GM12878 (cell line): ENCODE measurements around the gene SLC46A2.

ENCODE experiments used
- FOXM1 ChIP-seq: IDR thresholded peaks from 2 replicates; pipeline ENCODE4 v1.6.1; 2012; ENCODE audit warnings: low read depth, mild to moderate bottlenecking, inconsistent platforms, low read length, moderate library complexity
- POLR2A ChIP-seq: IDR thresholded peaks from 2 replicates; pipeline ENCODE4 v1.6.1; 2011; ENCODE audit warnings: low read depth, mild to moderate bottlenecking, low read length
- POLR2AphosphoS5 ChIP-seq: IDR thresholded peaks from 2 replicates; pipeline ENCODE4 v1.6.1; 2011; ENCODE audit warnings: mild to moderate bottlenecking, low read length, inconsistent platforms
- RAD21 ChIP-seq: IDR thresholded peaks from 2 replicates; pipeline ENCODE4 v1.6.1; 2011; ENCODE audit warnings: mild to moderate bottlenecking, low read depth, low read length, moderate library complexity; ENCODE audit not compliant: insufficient read depth
- TBL1XR1 ChIP-seq: IDR thresholded peaks from 2 replicates; pipeline ENCODE4 v1.6.1; 2012; ENCODE audit warnings: low read depth, low read length, improper control_type of control experiment
- TF ChIP-seq, protein P1 (sequence below), 3 experiments: IDR thresholded peaks in 2 of 3; conservative IDR thresholded peaks in 1 of 3; 2 replicates each; pipeline ENCODE4 v1.5.1; 2011; ENCODE audit warnings: low read depth in 3 of 3, low read length in 3 of 3, mild to moderate bottlenecking in 3 of 3, control low read depth in 2 of 3, moderate library complexity in 2 of 3, inconsistent platforms in 1 of 3, mixed read lengths in 1 of 3; ENCODE audit not compliant: control insufficient read depth in 2 of 3, insufficient read depth in 1 of 3; ENCODE audit errors: extremely low read depth in 1 of 3

- TF ChIP-seq POLR2A (no peak), RAD21 (no peak), POLR2AphosphoS5 (no peak), TBL1XR1 (no peak), FOXM1 (no peak)
- TF ChIP-seq, protein P1, sequence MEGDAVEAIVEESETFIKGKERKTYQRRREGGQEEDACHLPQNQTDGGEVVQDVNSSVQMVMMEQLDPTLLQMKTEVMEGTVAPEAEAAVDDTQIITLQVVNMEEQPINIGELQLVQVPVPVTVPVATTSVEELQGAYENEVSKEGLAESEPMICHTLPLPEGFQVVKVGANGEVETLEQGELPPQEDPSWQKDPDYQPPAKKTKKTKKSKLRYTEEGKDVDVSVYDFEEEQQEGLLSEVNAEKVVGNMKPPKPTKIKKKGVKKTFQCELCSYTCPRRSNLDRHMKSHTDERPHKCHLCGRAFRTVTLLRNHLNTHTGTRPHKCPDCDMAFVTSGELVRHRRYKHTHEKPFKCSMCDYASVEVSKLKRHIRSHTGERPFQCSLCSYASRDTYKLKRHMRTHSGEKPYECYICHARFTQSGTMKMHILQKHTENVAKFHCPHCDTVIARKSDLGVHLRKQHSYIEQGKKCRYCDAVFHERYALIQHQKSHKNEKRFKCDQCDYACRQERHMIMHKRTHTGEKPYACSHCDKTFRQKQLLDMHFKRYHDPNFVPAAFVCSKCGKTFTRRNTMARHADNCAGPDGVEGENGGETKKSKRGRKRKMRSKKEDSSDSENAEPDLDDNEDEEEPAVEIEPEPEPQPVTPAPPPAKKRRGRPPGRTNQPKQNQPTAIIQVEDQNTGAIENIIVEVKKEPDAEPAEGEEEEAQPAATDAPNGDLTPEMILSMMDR (IDR thresholded peaks at IDR 0.05 in 2 of 3, conservative IDR thresholded peaks at IDR 0.05 in 1 of 3; ENCODE audit: control insufficient read depth in 2 of 3, extremely low read depth in 1 of 3, insufficient read depth in 1 of 3, low read depth in 3 of 3, low read length in 3 of 3) = no peak
Observed at GRCh38 chr9:112890106-112891081, at the start of gene SLC46A2.
